ENCODE data around the gene ADGRV1. TPM values are rescaled to one million over a fixed set of nuclear protein-coding genes. Genes with fewer than 3 reads are reported as not detected.

Gene ADGRV1
- total RNA-seq, 4 donors from 2014 or later, result 0.08 to 0.87 (median 0.41) TPM

- Histone ChIP-seq H3K4me3 (no peak overlapping the region), H3K36me3 (no peaks in the 10 kb centered on the region), H3K27ac (peak overlapping the region in 3 of 4 donors; percentile 61 to 74 (median 74)), H3K27me3 (no peaks in the 10 kb centered on the region), H3K9me3 (no peaks in the 10 kb centered on the region), H3K4me1 (peaks cover 9 to 83% (median 17%) of the 10 kb centered on the region in 3 donors)
- TF ChIP-seq CTCF (IDR thresholded peaks at IDR 0.05) (no peak), POLR2AphosphoS5 (IDR thresholded peaks at IDR 0.05) (peak; percentile 66)
- ATAC-seq, result peak; percentile 19
- WGBS, 2 donors (ENCODE audit: low coverage in 1 of 2), result 65 to 81% methylated on average over 5 to 7 of the region's 7 CpGs
These were observed 562.9 kb downstream of the ADGRV1 start for GRCh38 chr5:91121347-91121993.

GRCh38 chr5:91122651-91123050, 564.1 kb downstream of the ADGRV1 start:
- no peak overlapping the region for H3K4me3 ChIP-seq
- H3K36me3 ChIP-seq, result no peaks in the 10 kb centered on the region
- no peaks in the 10 kb centered on the region for H3K9me3 ChIP-seq
- peaks cover 11 to 95% (median 27%) of the 10 kb centered on the region in 3 donors for H3K4me1 ChIP-seq
- no peak for ATAC-seq
- H3K27me3 ChIP-seq, result no peaks in the 10 kb centered on the region
- peak; percentile 47 for TF ChIP-seq POLR2AphosphoS5 (IDR thresholded peaks at IDR 0.05)
- no peak for TF ChIP-seq POLR2A (IDR thresholded peaks at IDR 0.05)
- H3K27ac ChIP-seq, result peak overlapping the region in 3 of 4 donors; percentile 44 to 74 (median 55)
- 65 to 76% methylated on average over 2 of the region's 2 CpGs for WGBS, 2 donors (ENCODE audit: low coverage in 1 of 2)

GRCh38 chr5:91123291-91123690, 564.7 kb downstream of the ADGRV1 start:
- Histone ChIP-seq H3K4me1 (peaks cover 18 to 100% (median 34%) of the 10 kb centered on the region in 3 donors), H3K4me3 (no peak overlapping the region), H3K9me3 (no peaks in the 10 kb centered on the region), H3K36me3 (no peaks in the 10 kb centered on the region), H3K27me3 (no peaks in the 10 kb centered on the region), H3K27ac (peak overlapping the region in 3 of 4 donors; percentile 33 to 74 (median 55))
- no peak for ATAC-seq
- WGBS, 2 donors (ENCODE audit: low coverage in 1 of 2), result 45 to 47% methylated on average over 2 to 3 of the region's 3 CpGs
- TF ChIP-seq EP300 (IDR thresholded peaks at IDR 0.05), result no peak
- TF ChIP-seq POLR2A (IDR thresholded peaks at IDR 0.05), result no peak
- no peak for TF ChIP-seq POLR2AphosphoS5 (IDR thresholded peaks at IDR 0.05)
- TF ChIP-seq CTCF (IDR thresholded peaks at IDR 0.05), result no peak

- Histone ChIP-seq H3K4me3 (no peak overlapping the region), H3K27ac (peak overlapping the region in 3 of 4 donors; percentile 33 to 74 (median 55)), H3K4me1 (peaks cover 21 to 100% (median 38%) of the 10 kb centered on the region in 3 donors), H3K9me3 (no peaks in the 10 kb centered on the region), H3K36me3 (no peaks in the 10 kb centered on the region), H3K27me3 (no peaks in the 10 kb centered on the region)
- WGBS, 2 donors (ENCODE audit: low coverage in 1 of 2), result 39 to 42% methylated on average over 4 of the region's 4 CpGs
- no peak for ATAC-seq
- TF ChIP-seq POLR2A (IDR thresholded peaks at IDR 0.05), result no peak
- no peak for TF ChIP-seq POLR2AphosphoS5 (IDR thresholded peaks at IDR 0.05)
- no peak for TF ChIP-seq EP300 (IDR thresholded peaks at IDR 0.05)
- TF ChIP-seq CTCF (IDR thresholded peaks at IDR 0.05), result no peak
These were observed 565.3 kb downstream of the ADGRV1 start for GRCh38 chr5:91123901-91124300.

GRCh38 chr5:91125916-91126315, 567.3 kb downstream of the ADGRV1 start:
- peak overlapping the region; percentile 14 to 74 (median 70) for H3K27ac ChIP-seq
- H3K9me3 ChIP-seq, result no peaks in the 10 kb centered on the region
- TF ChIP-seq POLR2A (IDR thresholded peaks at IDR 0.05) (no peak), EP300 (IDR thresholded peaks at IDR 0.05) (no peak), POLR2AphosphoS5 (IDR thresholded peaks at IDR 0.05) (no peak), CTCF (IDR thresholded peaks at IDR 0.05) (no peak)
- no peak for ATAC-seq
- H3K36me3 ChIP-seq, result no peaks in the 10 kb centered on the region
- H3K4me3 ChIP-seq, result no peak overlapping the region
- 0 to 25% methylated on average over 1 of the region's 1 CpG for WGBS, 2 donors (ENCODE audit: low coverage in 1 of 2)
- H3K4me1 ChIP-seq, result peaks cover 19 to 89% (median 33%) of the 10 kb centered on the region in 3 donors
- no peaks in the 10 kb centered on the region for H3K27me3 ChIP-seq
